Psoas muscle (tissue), 8 donors: Measurements from ENCODE around the gene OASL. TPM values are rescaled to one million over a fixed set of nuclear protein-coding genes. Genes with fewer than 3 reads are reported as not detected.

Experiments used
- ATAC-seq, 4 donors: fragments of 200-7000 bp; cut with Tn5 transposase; one replicate each; pipeline ENCODE4 v1.9.1; 2020; ENCODE audit warnings: moderate library complexity in 3 of 4, mild to moderate bottlenecking in 2 of 4
- DNase-seq, 2 donors: peaks; one replicate each; pipeline ENCODE4 v3.0.0-alpha.2; 2020
- H3K27ac ChIP-seq: fragments of 200-600 bp; one replicate; pipeline ENCODE4 v1.8.0; 2022
- H3K27me3 ChIP-seq, 3 donors: fragments of 200-600 bp in 1 of 3; one replicate each; pipeline versions ENCODE4 v1.6.1 to v1.8.0; 2013 to 2022; ENCODE audit warnings: low read length in 2 of 3, mild to moderate bottlenecking in 2 of 3, moderate library complexity in 1 of 3; ENCODE audit not compliant: insufficient read depth in 3 of 3
- H3K36me3 ChIP-seq, 2 donors: fragments of 200-600 bp in 1 of 2; one replicate each; pipeline versions ENCODE4 v1.6.1 to v1.8.0; 2013 to 2022; ENCODE audit warnings: low read depth in 1 of 2, mild to moderate bottlenecking in 1 of 2, moderate library complexity in 1 of 2; ENCODE audit not compliant: insufficient read depth in 1 of 2
- H3K4me1 ChIP-seq: fragments of 200-600 bp; one replicate; pipeline ENCODE4 v1.8.0; 2022
- H3K4me3 ChIP-seq: fragments of 200-600 bp; one replicate; pipeline ENCODE4 v1.8.0; 2022; ENCODE audit warnings: mild to moderate bottlenecking
- H3K9me3 ChIP-seq: fragments of 200-600 bp; one replicate; pipeline ENCODE4 v1.8.0; 2022
- CTCF ChIP-seq: fragments of 200-600 bp; IDR thresholded peaks from one replicate; pipeline ENCODE4 v1.8.0; 2022; ENCODE audit warnings: antibody characterized with exemption
- WGBS, 3 donors: extraction: QIAGEN DNeasy Blood & Tissue Kit; methylation state at CpG; one replicate each; pipeline versions ENCODE4 v1.1.6 to v1.1.7; 2013; 5-methylcytosine and 5-hydroxymethylcytosine counted together
- intact Hi-C, 2 donors: fragments of 100-400 bp; cut with DNase I; formaldehyde crosslinking; loops; one replicate each; pipeline versions ENCODE4 v1.11.0 to v1.14.2; 2022
- polyA plus RNA-seq, 3 donors: library from polyadenylated mRNA; stranded (reverse); fragments of 200-250 nt; gene quantifications; one replicate each; pipeline ENCODE4 v1.2.3, GENCODE V29; 2013
- total RNA-seq, 4 donors: library from RNA; stranded (reverse); fragmentation: NEBNext Ultra II Directional in 2 of 4; extraction: Animal tissue kit (Norgen Biotek cat#: 25700) in 2 of 4; gene quantifications; one replicate each; pipeline versions ENCODE4 v1.2.1 to v1.2.4, GENCODE V29; 2021 to 2023
- donor health status: healthy with polysubstance abuse.
- donor health status: DM: no; HTN: no; CAD: no; lungs with moderate emphysema.
- donor health status: Bipolar disorder and iron deficiency.
- donor health status: healthy.
- donor health status: DM: yes; HTN: yes; CAD: no.
- donor health status: DM: no; HTN: no; CAD: no.
- donor health status: DM: no; HTN: no; CAD: no.
- donor health status: DM: yes; HTN: yes; CAD: no.

Gene OASL
- total and polyA plus RNA-seq, 7 donors, result 0.15 to 0.30 (median 0.28) TPM; not detected in 1

GRCh38 chr12:120981407-120981941 is 57.6 kb downstream of the OASL start:
- Histone ChIP-seq H3K4me3 (no peak overlapping the region), H3K4me1 (no peaks in the 10 kb centered on the region), H3K9me3 (no peaks in the 10 kb centered on the region), H3K27me3 (peaks cover 0 to 3% (median 0%) of the 10 kb centered on the region in 3 donors), H3K27ac (no peak overlapping the region), H3K36me3 (no peaks in the 10 kb centered on the region)
- TF ChIP-seq CTCF, result no peak
- ATAC-seq, result no peak
- intact Hi-C loops, result no loop called here
- WGBS, 3 donors, result 64 to 69% (median 67%) methylated on average over 6 of the region's 6 CpGs
- DNase-seq, result no peak

- Histone ChIP-seq H3K4me1 (no peaks in the 10 kb centered on the region), H3K27ac (no peak overlapping the region), H3K4me3 (no peak overlapping the region), H3K9me3 (no peaks in the 10 kb centered on the region), H3K36me3 (no peaks in the 10 kb centered on the region), H3K27me3 (peaks cover 0 to 3% (median 0%) of the 10 kb centered on the region in 3 donors)
- ATAC-seq (no peak), DNase-seq (no peak)
- 56 to 67% (median 66%) methylated on average over 13 of the region's 13 CpGs for WGBS, 3 donors
- no peak for TF ChIP-seq CTCF
- intact Hi-C loops, result no loop called here
Observed at GRCh38 chr12:120980800-120981368, 58.2 kb downstream of the OASL start.

- intact Hi-C loops, result no loop called here
- ATAC-seq (no peak), DNase-seq (no peak)
- no peak for TF ChIP-seq CTCF
- Histone ChIP-seq H3K4me3 (no peak overlapping the region), H3K9me3 (no peaks in the 10 kb centered on the region), H3K4me1 (no peaks in the 10 kb centered on the region), H3K36me3 (no peaks in the 10 kb centered on the region), H3K27me3 (peaks cover 0 to 3% (median 0%) of the 10 kb centered on the region in 3 donors), H3K27ac (no peak overlapping the region)
- 52 to 57% (median 56%) methylated on average over 10 to 11 of the region's 11 CpGs for WGBS, 3 donors
Observed at GRCh38 chr12:120979862-120980696, 59.0 kb downstream of the OASL start.

GRCh38 chr12:120979220-120979861 is 59.7 kb downstream of the OASL start:
- Histone ChIP-seq H3K4me3 (no peak overlapping the region), H3K4me1 (no peaks in the 10 kb centered on the region), H3K27me3 (peaks cover 0 to 3% (median 0%) of the 10 kb centered on the region in 3 donors), H3K9me3 (no peaks in the 10 kb centered on the region), H3K27ac (no peak overlapping the region), H3K36me3 (no peaks in the 10 kb centered on the region)
- intact Hi-C loops, result no loop called here
- DNase-seq, result no peak
- no peak for ATAC-seq
- 85 to 94% (median 86%) methylated on average over 10 of the region's 10 CpGs for WGBS, 3 donors
- TF ChIP-seq CTCF, result no peak
